GM12878 (cell line): ENCODE measurements around the gene FRK. TPM values are rescaled to one million over a fixed set of nuclear protein-coding genes. Genes with fewer than 3 reads are reported as not detected.

Source experiments
- ATAC-seq: fragments of 200-7000 bp; cut with Tn5 transposase; 3 replicates; pipeline ENCODE4 v1.9.1; 2020; ENCODE audit warnings: mild to moderate bottlenecking, moderate library complexity
- BruUV-seq: library from RNA; stranded (reverse); fragments of 400-500 nt; replicated peaks from 2 replicates; lab custom pipeline; 2021; lab: Mats Ljungman, UMichigan
- CTCF ChIA-PET: fragments of 300-600 bp; sonication (Branson Sonifier 250); formaldehyde crosslinking; extraction: SDS; loops from one replicate; lab custom pipeline; 2021; ENCODE audit warnings: inconsistent platforms; lab: Yijun Ruan, JAX
- POLR2A ChIA-PET: fragments of 350-600 bp; formaldehyde crosslinking; extraction: SDS; loops from one replicate; lab custom pipeline; 2021; ENCODE audit warnings: inconsistent platforms; lab: Charles Lee
- RAD21 ChIA-PET: fragments of 300-600 bp; sonication (Branson Sonifier 250); formaldehyde crosslinking; loops from one replicate; lab custom pipeline; 2023; ENCODE audit warnings: antibody characterized with exemption; ENCODE audit not compliant: unreplicated experiment; lab: Charles Lee
- SMC1A ChIA-PET: fragments of 300-600 bp; sonication (Branson Sonifier 250); formaldehyde crosslinking; loops from one replicate; lab custom pipeline; 2023; ENCODE audit not compliant: unreplicated experiment, uncharacterized antibody; lab: Charles Lee
- DNase-seq: peaks from one replicate; pipeline ENCODE4 v3.0.0-alpha.2; 2011; ENCODE audit warnings: low read depth, low spot score
- FAIRE-seq: peaks from 3 replicates; lab custom pipeline; 2011; peaks lifted over from hg19 to GRCh38; lab: Jason Lieb, UNC
- H2AFZ ChIP-seq: 2 replicates; pipeline ENCODE4 v1.6.0; 2011; ENCODE audit warnings: low read depth, low read length, control low read depth; ENCODE audit not compliant: control insufficient read depth
- H3K27ac ChIP-seq: 2 replicates; pipeline ENCODE4 v1.5.1; 2011; ENCODE audit warnings: control low read depth; ENCODE audit not compliant: control insufficient read depth, insufficient read depth
- H3K27me3 ChIP-seq, 2 experiments: replicated peaks in 1 of 2; 2 replicates each; pipeline versions ENCODE4 v1.6.0 to v1.6.1; 2011; ENCODE audit warnings: low read length in 1 of 2; ENCODE audit not compliant: control insufficient read depth in 2 of 2, insufficient read depth in 2 of 2
- H3K36me3 ChIP-seq, 2 experiments: 2 replicates each; pipeline ENCODE4 v1.5.1; 2011; ENCODE audit warnings: low read length in 1 of 2; ENCODE audit not compliant: control insufficient read depth in 2 of 2, insufficient read depth in 2 of 2
- H3K4me1 ChIP-seq: 2 replicates; pipeline ENCODE4 v1.6.1; 2011; ENCODE audit warnings: mild to moderate bottlenecking, low read length, moderate library complexity, mixed read lengths; ENCODE audit not compliant: control insufficient read depth, insufficient read depth
- H3K4me2 ChIP-seq: 2 replicates; pipeline ENCODE4 v1.6.0; 2011; ENCODE audit warnings: control low read depth; ENCODE audit not compliant: control insufficient read depth, insufficient read depth
- H3K4me3 ChIP-seq: fragments of 200-600 bp; sonication (generic); 2 replicates; pipeline ENCODE4 v1.5.1; 2016
- H3K79me2 ChIP-seq: 2 replicates; pipeline ENCODE4 v1.6.0; 2011; ENCODE audit warnings: low read length; ENCODE audit not compliant: control insufficient read depth, insufficient read depth
- H3K9ac ChIP-seq: 2 replicates; pipeline ENCODE4 v1.8.0; 2011; ENCODE audit warnings: low read length, control low read depth, mixed read lengths; ENCODE audit not compliant: control insufficient read depth, insufficient read depth
- H3K9me3 ChIP-seq: replicated peaks from 3 replicates; pipeline ENCODE4 v1.5.1; 2011; ENCODE audit warnings: mild to moderate bottlenecking, low read length; ENCODE audit not compliant: control insufficient read depth, insufficient read depth
- H4K20me1 ChIP-seq: 2 replicates; pipeline ENCODE4 v1.6.0; 2011; ENCODE audit not compliant: control insufficient read depth, insufficient read depth
- ATF7 ChIP-seq: fragments of 450-650 bp; IDR thresholded peaks from 2 replicates; pipeline ENCODE4 v1.6.1; 2016; ENCODE audit warnings: low read depth, mild to moderate bottlenecking
- BCL11A ChIP-seq: IDR thresholded peaks from 2 replicates; pipeline ENCODE4 v1.6.1; 2011; ENCODE audit warnings: low read depth, low read length
- BMI1 ChIP-seq: fragments of 450-650 bp; IDR thresholded peaks from 2 replicates; pipeline ENCODE4 v1.6.1; 2016; ENCODE audit warnings: mild to moderate bottlenecking, moderate library complexity, borderline replicate concordance
- CBX5 ChIP-seq: sonication (generic); IDR thresholded peaks from 2 replicates; pipeline ENCODE4 v1.6.1; 2016; ENCODE audit warnings: low read depth, moderate library complexity, mild to moderate bottlenecking, inconsistent platforms
- CREM ChIP-seq: IDR thresholded peaks from 2 replicates; pipeline ENCODE4 v1.6.1; 2014; ENCODE audit warnings: antibody characterized with exemption, low read depth
- EP300 ChIP-seq, 2 experiments: fragments of 150-350 bp in 1 of 2; IDR thresholded peaks; 2 replicates each; pipeline ENCODE4 v1.6.1; 2011 to 2012; ENCODE audit warnings: low read depth in 2 of 2, low read length in 2 of 2, borderline replicate concordance in 1 of 2, improper control_type of control experiment in 1 of 2, inconsistent platforms in 1 of 2; ENCODE audit not compliant: control insufficient read depth in 1 of 2
- ESRRA ChIP-seq: IDR thresholded peaks from 2 replicates; pipeline ENCODE4 v1.6.1; 2012; ENCODE audit warnings: mild to moderate bottlenecking, low read length, improper control_type of control experiment
- FOS ChIP-seq: IDR thresholded peaks from 3 replicates; pipeline ENCODE4 v1.6.1; 2011; ENCODE audit warnings: borderline replicate concordance; ENCODE audit not compliant: insufficient read length; ENCODE audit errors: extremely low read depth
- IKZF2 ChIP-seq, 2 experiments: fragments of 450-650 bp; IDR thresholded peaks; 2 replicates each; pipeline ENCODE4 v1.6.1; 2017; ENCODE audit warnings: mild to moderate bottlenecking in 2 of 2, moderate library complexity in 2 of 2
- MXI1 ChIP-seq: fragments of 150-350 bp; IDR thresholded peaks from 2 replicates; pipeline ENCODE4 v1.6.1; 2011; ENCODE audit warnings: low read depth, mild to moderate bottlenecking, inconsistent platforms, low read length, improper control_type of control experiment
- POLR2AphosphoS2 ChIP-seq: IDR thresholded peaks from 2 replicates; pipeline ENCODE4 v1.6.1; 2011; ENCODE audit warnings: low read depth, mild to moderate bottlenecking, low read length, improper control_type of control experiment, moderate library complexity
- SMAD5 ChIP-seq: IDR thresholded peaks from 2 replicates; pipeline ENCODE4 v1.6.1; 2016; ENCODE audit warnings: antibody characterized with exemption, low read depth
- WGBS: methylation state at CpG from one replicate; pipeline ENCODE4 v1.1.6; 2016; ENCODE audit warnings: low lambda C conversion rate; ENCODE audit not compliant: insufficient replicate concordance, insufficient coverage; ENCODE audit errors: missing lambda C conversion rate; 5-methylcytosine and 5-hydroxymethylcytosine counted together
- in situ Hi-C: fragments of 300-500 bp; cut with MboI; formaldehyde crosslinking; loops from 9 replicates; pipeline ENCODE4 v1.14.3; 2018; ENCODE audit warnings: mixed read lengths
- intact Hi-C: fragments of 100-400 bp; cut with micrococcal nuclease; formaldehyde crosslinking; loops from one replicate; pipeline ENCODE4 v1.14.2; 2022; ENCODE audit not compliant: unreplicated experiment
- polyA plus RNA-seq, 11 experiments: library from polyadenylated mRNA; depleted of rRNA in 4 of 11; unstranded in 6 of 11; stranded (reverse) in 5 of 11; fragments of >200 nt; fragmentation: Nextera tagmentation in 4 of 11; fragmentation: Illumina TruSeq in 1 of 11; extraction: Ambion mirVana in 4 of 11; extraction: Trizol in 1 of 11; gene quantifications; 1 replicate in 1 of 11; 2 replicates in 10 of 11; pipeline versions ENCODE4 v1.2.1 to v1.2.3, GENCODE V29; 2011 to 2016; ENCODE audit warnings: inconsistent platforms in 2 of 11, missing spikeins in 2 of 11, low read depth in 1 of 11
- total RNA-seq, 4 experiments: library from RNA; depleted of rRNA in 3 of 4; stranded (reverse); fragments of >200 nt in 3 of 4; fragmentation: Illumina TruSeq in 1 of 4; extraction: Trizol in 1 of 4; gene quantifications; 2 replicates each; pipeline versions ENCODE4 v1.2.1 to v1.2.3, GENCODE V29; 2013 to 2021
- TF ChIP-seq, protein P1 (sequence below): IDR thresholded peaks from 2 replicates; pipeline ENCODE4 v1.6.1; 2012; ENCODE audit warnings: low read depth, low read length, improper control_type of control experiment
- TF ChIP-seq, protein P2 (sequence below): fragments of 450-650 bp; IDR thresholded peaks from 2 replicates; pipeline ENCODE4 v1.6.1; 2017; ENCODE audit warnings: mild to moderate bottlenecking, low read depth, inconsistent platforms; ENCODE audit not compliant: poor library complexity, severe bottlenecking
- TF ChIP-seq, protein P3 (sequence below): IDR thresholded peaks from 2 replicates; pipeline ENCODE4 v1.6.1; 2011; ENCODE audit warnings: low read depth, low read length, improper control_type of control experiment, borderline replicate concordance
- TF ChIP-seq, protein P4 (sequence below): IDR thresholded peaks from 2 replicates; pipeline ENCODE4 v1.6.1; 2011; ENCODE audit warnings: mild to moderate bottlenecking, low read depth, low read length, moderate library complexity; ENCODE audit not compliant: insufficient replicate concordance

FRK gene
- total and polyA plus RNA-seq, 10 of the 15 experiments (the other 5 are each of a cell fraction or from before 2014, with no cell fraction given), result 0.29 to 2.4 (median 1.2) TPM

GRCh38 chr6:116100419-116101301 lies 40.0 kb upstream of the FRK start, which contains the start of gene NT5DC1:
TSS of gene NT5DC1 (plus strand) at chr6:116100853. CDS start at chr6:116100931, 78 bp downstream.
- under 1% methylated on average over 75 of the region's 87 CpGs for WGBS
- TF ChIP-seq, protein P1, sequence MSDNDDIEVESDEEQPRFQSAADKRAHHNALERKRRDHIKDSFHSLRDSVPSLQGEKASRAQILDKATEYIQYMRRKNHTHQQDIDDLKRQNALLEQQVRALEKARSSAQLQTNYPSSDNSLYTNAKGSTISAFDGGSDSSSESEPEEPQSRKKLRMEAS, result no peak
- TF ChIP-seq MXI1 (no peak; the same call in 1 of the 2 replicates), BCL11A (no peak), FOS (no peak), CBX5 (peak; percentile 79; the same call in 1 of the 2 replicates), POLR2AphosphoS2 (peak; percentile 51; the same call in 1 of the 2 replicates), IKZF2 (IDR thresholded peaks at IDR 0.05) (peak; percentile 7 to 38; a peak in 2 of 4 replicates), ESRRA (no peak), CREM (peak; percentile 41; the same call in 1 of the 2 replicates), SMAD5 (peak; percentile 61; the same call in 1 of the 2 replicates), BMI1 (no peak), ATF7 (peak; percentile 32), EP300 (IDR thresholded peaks at IDR 0.05; ENCODE audit: borderline replicate concordance in 1 of 2, control insufficient read depth in 1 of 2, low read depth in 2 of 2, low read length in 2 of 2) (no peak)
- TF ChIP-seq, protein P2, sequence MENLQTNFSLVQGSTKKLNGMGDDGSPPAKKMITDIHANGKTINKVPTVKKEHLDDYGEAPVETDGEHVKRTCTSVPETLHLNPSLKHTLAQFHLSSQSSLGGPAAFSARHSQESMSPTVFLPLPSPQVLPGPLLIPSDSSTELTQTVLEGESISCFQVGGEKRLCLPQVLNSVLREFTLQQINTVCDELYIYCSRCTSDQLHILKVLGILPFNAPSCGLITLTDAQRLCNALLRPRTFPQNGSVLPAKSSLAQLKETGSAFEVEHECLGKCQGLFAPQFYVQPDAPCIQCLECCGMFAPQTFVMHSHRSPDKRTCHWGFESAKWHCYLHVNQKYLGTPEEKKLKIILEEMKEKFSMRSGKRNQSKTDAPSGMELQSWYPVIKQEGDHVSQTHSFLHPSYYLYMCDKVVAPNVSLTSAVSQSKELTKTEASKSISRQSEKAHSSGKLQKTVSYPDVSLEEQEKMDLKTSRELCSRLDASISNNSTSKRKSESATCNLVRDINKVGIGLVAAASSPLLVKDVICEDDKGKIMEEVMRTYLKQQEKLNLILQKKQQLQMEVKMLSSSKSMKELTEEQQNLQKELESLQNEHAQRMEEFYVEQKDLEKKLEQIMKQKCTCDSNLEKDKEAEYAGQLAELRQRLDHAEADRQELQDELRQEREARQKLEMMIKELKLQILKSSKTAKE, result no peak
- TF ChIP-seq, protein P3, sequence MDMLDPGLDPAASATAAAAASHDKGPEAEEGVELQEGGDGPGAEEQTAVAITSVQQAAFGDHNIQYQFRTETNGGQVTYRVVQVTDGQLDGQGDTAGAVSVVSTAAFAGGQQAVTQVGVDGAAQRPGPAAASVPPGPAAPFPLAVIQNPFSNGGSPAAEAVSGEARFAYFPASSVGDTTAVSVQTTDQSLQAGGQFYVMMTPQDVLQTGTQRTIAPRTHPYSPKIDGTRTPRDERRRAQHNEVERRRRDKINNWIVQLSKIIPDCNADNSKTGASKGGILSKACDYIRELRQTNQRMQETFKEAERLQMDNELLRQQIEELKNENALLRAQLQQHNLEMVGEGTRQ, result no peak
- TF ChIP-seq, protein P4, sequence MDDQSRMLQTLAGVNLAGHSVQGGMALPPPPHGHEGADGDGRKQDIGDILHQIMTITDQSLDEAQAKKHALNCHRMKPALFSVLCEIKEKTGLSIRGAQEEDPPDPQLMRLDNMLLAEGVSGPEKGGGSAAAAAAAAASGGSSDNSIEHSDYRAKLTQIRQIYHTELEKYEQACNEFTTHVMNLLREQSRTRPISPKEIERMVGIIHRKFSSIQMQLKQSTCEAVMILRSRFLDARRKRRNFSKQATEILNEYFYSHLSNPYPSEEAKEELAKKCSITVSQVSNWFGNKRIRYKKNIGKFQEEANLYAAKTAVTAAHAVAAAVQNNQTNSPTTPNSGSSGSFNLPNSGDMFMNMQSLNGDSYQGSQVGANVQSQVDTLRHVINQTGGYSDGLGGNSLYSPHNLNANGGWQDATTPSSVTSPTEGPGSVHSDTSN, result no peak

More at GRCh38 chr6:116100419-116101301, 40.0 kb upstream of the FRK start, which contains the start of gene NT5DC1:
- ChIA-PET SMC1A (interaction anchor here (0.6 to 5.3 kb wide), 10 partner anchors 10 to 127 kb away, joined by 3 to 57 read pairs (median 6); no protein-coding TSS in a partner anchor), RAD21 (interaction anchor here (0.6 to 4.0 kb wide), 13 partner anchors 10 to 180 kb away, joined by 3 to 61 read pairs (median 4); partner anchors contain the start of genes FRK and TSPYL1), POLR2A (interaction anchor here (0.5 to 4.4 kb wide), 15 partner anchors 9 to 471 kb away, joined by 3 to 51 read pairs (median 4); partner anchors contain the start of genes DSE, FRK and RWDD1), CTCF (interaction anchor here (0.8 to 7.9 kb wide), 10 partner anchors 9 to 173 kb away, joined by 3 to 106 read pairs (median 6); no protein-coding TSS in a partner anchor)
- Histone ChIP-seq H3K4me3 (peak within 1 kb of the TSS; percentile 67), H3K79me2 (peaks cover 91% of the 10 kb centered on the region), H3K27ac (peak within 1 kb of the TSS; percentile 93), H3K4me1 (peaks cover 19% of the 10 kb centered on the region), H3K9me3 (peaks cover 10% of the 10 kb centered on the region; the same call in 2 of the 3 replicates), H3K4me2 (peak within 1 kb of the TSS; percentile 91), H3K9ac (peak within 1 kb of the TSS; percentile 92), H2AFZ (peak within 1 kb of the TSS; percentile 97), H4K20me1 (no peaks in the 10 kb centered on the region), H3K36me3 (no peaks in the 10 kb centered on the region; a peak in 1 of 4 replicates), H3K27me3 (no peaks in the 10 kb centered on the region)
- BruUV-seq, result no TSS peak
- FAIRE-seq, result peak; percentile 62
- in situ Hi-C loops, result no loop called here
- ATAC-seq, result peak; percentile 86
- intact Hi-C loops, result loop anchor here (1.0 to 10.0 kb wide), 3 partner anchors 89 to 304 kb away; no protein-coding TSS in a partner anchor
- peak; percentile 60 for DNase-seq
